ENCODE results near the gene CLCF1.
A peak's percentile ranks its signal among the peaks of the same experiment; 100 is the strongest.

The CLCF1 gene

GRCh38 chr11:67356387-67356863 is 17.0 kb downstream of the CLCF1 start:
- DNase-seq = no peak

GRCh38 chr11:67355794-67356386 is 17.5 kb downstream of the CLCF1 start:
- DNase-seq = no peak

- DNase-seq = no peak
Measured at GRCh38 chr11:67355023-67355793, 18.2 kb downstream of the CLCF1 start.

- DNase-seq = peak in 1 of 2 experiments; percentile 40
Measured at GRCh38 chr11:67354075-67355022, 19.0 kb downstream of the CLCF1 start.

GRCh38 chr11:67353317-67354074 is 19.9 kb downstream of the CLCF1 start, which contains the start of gene POLD4:
POLD4 (minus strand) TSS chr11:67353546; CDS start chr11:67353399, 147 bp downstream.
- peak; percentile 98 for DNase-seq

GRCh38 chr11:67352546-67353316 is 20.7 kb downstream of the CLCF1 start:
- DNase-seq = no peak

- DNase-seq = peak; percentile 59 to 66
Measured at GRCh38 chr11:67351275-67352005, 22.0 kb downstream of the CLCF1 start.

GRCh38 chr11:67349928-67350465 is 23.4 kb downstream of the CLCF1 start:
- no peak for DNase-seq

GRCh38 chr11:67349457-67349856 is 23.9 kb downstream of the CLCF1 start:
- no peak for DNase-seq

GRCh38 chr11:67349036-67349435 is 24.4 kb downstream of the CLCF1 start:
- DNase-seq = no peak

GRCh38 chr11:67347964-67348749 is 25.2 kb downstream of the CLCF1 start:
- DNase-seq = no peak

GRCh38 chr11:67345920-67346819 is 27.2 kb downstream of the CLCF1 start:
- DNase-seq = no peak

- no peak for DNase-seq
Measured at GRCh38 chr11:67345247-67345919, 28.0 kb downstream of the CLCF1 start.

- no peak for DNase-seq
Measured at GRCh38 chr11:67344264-67344663, 29.1 kb downstream of the CLCF1 start.

- no peak for DNase-seq
Measured at GRCh38 chr11:67337257-67337656, 36.1 kb downstream of the CLCF1 start.

- no peak for DNase-seq
Measured at GRCh38 chr11:67332081-67332691, 41.2 kb downstream of the CLCF1 start.

GRCh38 chr11:67323526-67323925 is 49.9 kb downstream of the CLCF1 start:
- no peak for DNase-seq

- no peak for DNase-seq
Measured at GRCh38 chr11:67322049-67322448, 51.3 kb downstream of the CLCF1 start.
